Mammary microvascular endothelial cell (primary cell): Measurements from ENCODE around the gene SHOC1. TPM values are rescaled to one million over a fixed set of nuclear protein-coding genes. Genes with fewer than 3 reads are reported as not detected.

Experiments used
- total RNA-seq: library from RNA; depleted of rRNA; stranded (reverse); fragments of >200 nt; gene quantifications from 2 replicates; pipeline ENCODE4 v1.2.3, GENCODE V29; 2015

SHOC1 gene
- not detected in 2 replicates for total RNA-seq

GRCh38 chr9:111794835-111795556, at the start of gene SHOC1:
Gene SHOC1, minus strand, starts transcription at chr9:111794937. Its CDS starts 3,519 bp downstream, at chr9:111791418.

Other genes with a start within 250 kb of the SHOC1 start
- gene PTGR1, start 195.3 kb downstream of the SHOC1 start, total RNA-seq = 53.3 and 54.8 TPM in 2 replicates
- 4.2 and 4.8 TPM in 2 replicates for gene DNAJC25, start 163.6 kb downstream of the SHOC1 start, total RNA-seq
- gene GNG10, start 133.3 kb downstream of the SHOC1 start, total RNA-seq = 101 and 106 TPM in 2 replicates
- gene UGCG, start 101.9 kb upstream of the SHOC1 start, total RNA-seq = 66.5 and 67.7 TPM in 2 replicates